ENCODE results near the gene TPGS1.

TPGS1 gene

DNA sequence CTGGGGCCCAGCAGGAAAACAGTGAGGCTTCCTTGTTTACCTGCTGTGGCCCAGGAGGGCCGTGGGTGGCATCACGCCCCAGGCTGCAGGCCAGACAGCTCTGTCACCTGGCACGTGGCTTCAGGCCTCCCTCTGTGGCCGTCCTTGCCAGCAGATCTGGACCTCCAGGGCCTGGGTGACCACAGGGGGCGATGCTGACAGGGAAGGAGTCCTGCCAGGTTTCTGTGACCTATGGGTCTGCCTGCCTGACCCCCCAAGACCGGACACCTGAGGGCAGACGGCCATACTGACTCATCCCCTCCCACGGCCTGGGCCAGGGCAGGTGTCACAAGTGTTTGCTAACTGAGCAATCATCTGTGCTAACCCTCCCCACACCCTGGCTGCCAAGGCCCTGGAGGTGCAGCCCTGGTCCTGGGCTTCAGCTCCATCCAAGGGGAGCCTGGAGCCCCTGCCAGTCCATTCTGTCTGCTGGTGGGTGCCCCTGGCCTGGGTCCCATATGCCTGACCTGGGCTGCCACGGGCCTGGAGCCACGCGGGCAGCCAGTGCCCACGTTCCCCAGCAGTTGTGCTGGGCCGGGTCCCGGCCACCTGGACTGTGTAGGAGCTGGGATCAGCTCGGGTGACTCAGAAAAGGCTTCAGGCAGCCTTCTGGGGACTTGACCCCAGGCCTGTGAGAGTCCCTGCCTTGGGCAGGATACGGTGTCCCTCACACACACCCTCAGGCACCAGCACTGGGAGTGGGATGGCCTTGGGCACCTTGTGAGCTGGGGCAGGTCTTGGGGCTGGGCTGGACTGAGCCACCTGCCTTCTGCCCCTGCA lies 27.9 kb downstream of the TPGS1 start:
- no peak overlapping the region for H3K4me3 ChIP-seq (ENCODE audit: low read depth, low read length)
- no peak for DNase-seq (ENCODE audit: low read depth)
- TF ChIP-seq, protein P1, sequence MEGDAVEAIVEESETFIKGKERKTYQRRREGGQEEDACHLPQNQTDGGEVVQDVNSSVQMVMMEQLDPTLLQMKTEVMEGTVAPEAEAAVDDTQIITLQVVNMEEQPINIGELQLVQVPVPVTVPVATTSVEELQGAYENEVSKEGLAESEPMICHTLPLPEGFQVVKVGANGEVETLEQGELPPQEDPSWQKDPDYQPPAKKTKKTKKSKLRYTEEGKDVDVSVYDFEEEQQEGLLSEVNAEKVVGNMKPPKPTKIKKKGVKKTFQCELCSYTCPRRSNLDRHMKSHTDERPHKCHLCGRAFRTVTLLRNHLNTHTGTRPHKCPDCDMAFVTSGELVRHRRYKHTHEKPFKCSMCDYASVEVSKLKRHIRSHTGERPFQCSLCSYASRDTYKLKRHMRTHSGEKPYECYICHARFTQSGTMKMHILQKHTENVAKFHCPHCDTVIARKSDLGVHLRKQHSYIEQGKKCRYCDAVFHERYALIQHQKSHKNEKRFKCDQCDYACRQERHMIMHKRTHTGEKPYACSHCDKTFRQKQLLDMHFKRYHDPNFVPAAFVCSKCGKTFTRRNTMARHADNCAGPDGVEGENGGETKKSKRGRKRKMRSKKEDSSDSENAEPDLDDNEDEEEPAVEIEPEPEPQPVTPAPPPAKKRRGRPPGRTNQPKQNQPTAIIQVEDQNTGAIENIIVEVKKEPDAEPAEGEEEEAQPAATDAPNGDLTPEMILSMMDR (IDR thresholded peaks at IDR 0.05; ENCODE audit: low read depth, low read length, missing control alignments): no peak
- in situ Hi-C loops (cut with HindIII; ENCODE audit: low sequenced_read_pairs): no loop called here

DNA sequence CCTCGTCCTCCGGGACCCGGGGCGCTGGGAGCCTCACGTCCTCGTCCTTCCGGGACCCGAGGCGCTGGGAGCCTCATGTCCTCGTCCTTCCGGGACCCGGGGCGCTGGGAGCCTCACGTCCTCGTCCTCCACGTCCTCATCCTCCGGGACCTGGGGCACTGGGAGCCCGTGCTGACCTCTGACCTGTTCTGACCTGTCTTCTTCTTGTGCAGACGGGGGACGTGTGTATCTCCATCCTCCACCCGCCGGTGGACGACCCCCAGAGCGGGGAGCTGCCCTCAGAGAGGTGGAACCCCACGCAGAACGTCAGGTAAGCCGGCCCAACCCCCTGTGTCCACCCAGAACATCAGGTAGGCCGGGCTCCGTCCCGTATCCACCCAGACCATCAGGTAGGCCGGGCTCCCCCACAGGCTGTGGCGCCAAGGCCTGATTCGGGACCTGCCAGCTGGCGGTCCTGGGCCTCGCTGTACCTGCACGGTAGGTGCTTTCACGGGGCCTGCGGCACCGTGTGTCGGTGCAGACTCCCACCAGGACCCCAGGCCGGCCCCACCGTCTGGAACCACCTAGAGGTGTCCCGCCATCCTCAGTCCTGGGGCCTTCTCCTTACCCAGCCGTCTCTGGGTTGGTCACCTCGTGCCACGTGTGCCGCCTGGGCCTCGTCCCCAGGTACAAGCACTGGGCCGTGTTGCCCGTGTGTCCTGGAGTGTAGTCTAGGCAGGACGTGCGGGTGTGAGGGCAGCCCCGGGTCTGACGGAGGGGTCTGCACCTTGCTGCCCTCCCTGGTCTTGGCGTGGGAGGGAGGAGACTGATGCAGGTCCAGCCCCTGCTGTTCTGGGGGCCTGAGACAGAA lies 29.0 kb downstream of the TPGS1 start:
- TF ChIP-seq, protein P1 (IDR thresholded peaks at IDR 0.05; ENCODE audit: low read depth, low read length, missing control alignments): no peak
- H3K4me3 ChIP-seq (ENCODE audit: low read depth, low read length): no peak overlapping the region
- in situ Hi-C loops (cut with HindIII; ENCODE audit: low sequenced_read_pairs): no loop called here
- DNase-seq (ENCODE audit: low read depth): no peak

DNA sequence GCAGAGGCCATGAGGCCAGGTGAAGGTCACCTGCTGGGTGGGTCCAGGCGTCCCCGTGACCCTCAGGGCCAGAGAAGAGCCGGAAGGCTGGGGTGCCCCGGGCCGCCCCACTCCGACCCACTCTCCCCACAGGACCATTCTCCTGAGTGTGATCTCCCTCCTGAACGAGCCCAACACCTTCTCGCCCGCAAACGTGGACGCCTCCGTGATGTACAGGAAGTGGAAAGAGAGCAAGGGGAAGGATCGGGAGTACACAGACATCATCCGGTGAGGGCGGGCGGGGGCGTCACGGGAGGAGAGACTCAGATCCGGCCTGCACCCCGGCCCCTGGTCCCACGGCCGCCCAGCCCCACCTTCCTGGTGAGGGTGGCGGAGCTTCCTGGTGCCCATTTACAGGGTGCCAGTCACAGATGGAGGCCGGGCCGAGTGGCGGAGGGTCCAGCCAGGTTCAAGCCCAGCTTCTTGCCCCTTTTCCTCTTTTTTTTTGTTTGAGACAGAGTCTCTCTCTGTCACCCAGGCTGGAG lies 29.6 kb downstream of the TPGS1 start:
- no peak for DNase-seq (ENCODE audit: low read depth)
- no peak overlapping the region for H3K4me3 ChIP-seq (ENCODE audit: low read depth, low read length)
- TF ChIP-seq, protein P1 (IDR thresholded peaks at IDR 0.05; ENCODE audit: low read depth, low read length, missing control alignments): no peak
- in situ Hi-C loops (cut with HindIII; ENCODE audit: low sequenced_read_pairs): no loop called here

DNA sequence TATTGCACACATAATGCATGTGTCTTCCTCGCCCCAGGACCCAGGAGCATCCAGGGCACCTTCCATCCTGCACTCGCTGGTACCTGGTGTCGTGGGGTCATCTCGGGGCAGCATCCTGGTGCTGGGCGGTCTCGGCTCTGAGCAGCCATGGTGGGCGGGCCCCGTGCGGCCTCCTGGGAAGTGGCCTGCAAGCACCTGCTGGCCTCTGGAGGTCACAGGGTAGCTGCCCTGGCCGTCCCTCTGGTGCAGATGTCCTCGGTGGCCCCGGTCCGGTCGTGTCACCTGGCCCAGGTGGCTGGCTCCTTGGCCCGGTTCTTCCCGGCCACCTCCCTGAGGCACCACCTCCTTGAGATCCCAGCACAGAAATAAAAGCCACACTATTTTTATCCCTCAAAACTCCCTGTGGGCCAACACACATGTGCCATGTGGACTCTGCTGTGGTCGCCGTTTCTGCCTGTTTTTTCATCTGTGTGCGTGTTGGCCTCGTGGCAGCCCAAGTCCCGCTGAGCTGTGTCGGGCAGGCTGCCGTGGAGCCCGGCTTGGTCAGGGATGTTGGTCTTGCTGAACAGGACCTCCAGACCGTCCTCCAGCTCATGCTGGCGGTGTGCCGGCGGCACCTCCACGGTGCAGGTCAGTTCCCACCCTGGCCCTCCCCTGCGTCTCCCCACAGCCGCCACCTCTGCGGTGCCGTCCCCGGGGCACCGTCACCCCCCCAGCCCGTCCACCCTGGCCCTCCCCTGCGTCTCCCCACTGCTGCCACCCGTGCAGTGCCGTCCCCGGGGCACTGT lies 31.5 kb downstream of the TPGS1 start:
- TF ChIP-seq, protein P1 (IDR thresholded peaks at IDR 0.05; ENCODE audit: low read depth, low read length, missing control alignments): no peak
- no peak overlapping the region for H3K4me3 ChIP-seq (ENCODE audit: low read depth, low read length)
- in situ Hi-C loops (cut with HindIII; ENCODE audit: low sequenced_read_pairs): no loop called here
- DNase-seq (ENCODE audit: low read depth): no peak

DNA sequence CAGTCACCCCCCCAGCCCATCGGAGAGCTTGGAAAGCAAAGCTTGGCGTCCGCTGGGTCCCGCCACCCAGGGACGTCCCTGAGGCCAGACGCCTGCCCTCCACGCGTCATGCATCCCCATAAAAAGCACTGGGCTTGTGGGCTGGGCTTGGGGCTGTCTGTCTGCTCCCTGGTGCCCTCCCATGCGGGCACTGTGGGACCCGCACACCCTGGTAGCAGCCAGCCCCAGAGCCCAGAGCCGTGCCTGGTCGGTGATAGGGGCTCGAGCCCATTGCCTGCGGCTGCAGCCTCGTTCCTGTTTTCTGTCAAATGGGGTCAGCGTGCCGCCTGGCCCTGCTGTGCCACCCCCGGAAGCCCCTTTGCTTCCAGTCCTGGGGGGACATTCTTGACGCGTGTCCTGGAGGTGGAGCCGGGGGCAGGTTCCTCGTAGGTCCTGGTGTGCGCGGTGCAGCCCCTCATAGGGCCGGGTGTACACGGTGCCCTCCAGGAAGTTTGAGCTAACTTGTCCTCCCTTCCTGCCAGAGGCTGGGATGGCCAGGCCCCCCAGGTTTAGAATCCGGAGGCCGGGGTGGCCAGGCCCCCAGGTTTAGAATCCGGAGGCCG lies 32.2 kb downstream of the TPGS1 start:
- TF ChIP-seq, protein P1 (IDR thresholded peaks at IDR 0.05; ENCODE audit: low read depth, low read length, missing control alignments): no peak
- in situ Hi-C loops (cut with HindIII; ENCODE audit: low sequenced_read_pairs): no loop called here

More for the DNA sequence above, 32.2 kb downstream of the TPGS1 start:
- no peak for DNase-seq (ENCODE audit: low read depth)
- no peak overlapping the region for H3K4me3 ChIP-seq (ENCODE audit: low read depth, low read length)

All from astrocyte of the cerebellum (primary cell).